WERI-Rb-1 (cell line): ENCODE results near the gene OR52N5.

Experiments
- DNase-seq: peaks from one replicate; pipeline ENCODE4 v3.0.0-alpha.2; 2020
- H3K27ac ChIP-seq: fragments of 250-450 bp; sonication (Bioruptor Pico); 2 replicates; pipeline ENCODE4 v1.5.1; 2020; ENCODE audit warnings: mild to moderate bottlenecking, moderate library complexity
- H3K27me3 ChIP-seq: fragments of 250-450 bp; sonication (Bioruptor Pico); 2 replicates; pipeline ENCODE4 v1.5.1; 2021; ENCODE audit warnings: mild to moderate bottlenecking, low read depth, moderate library complexity; ENCODE audit not compliant: insufficient read depth, severe bottlenecking
- H3K36me3 ChIP-seq: fragments of 250-450 bp; sonication (Bioruptor Pico); 2 replicates; pipeline ENCODE4 v1.5.1; 2020; ENCODE audit warnings: mild to moderate bottlenecking, moderate library complexity
- H3K4me3 ChIP-seq: 2 replicates; pipeline ENCODE4 v1.5.1; 2011; ENCODE audit warnings: low read depth, mild to moderate bottlenecking, control low read depth, low read length
- H3K9me3 ChIP-seq: fragments of 250-450 bp; sonication (Bioruptor Pico); 2 replicates; pipeline ENCODE4 v1.5.1; 2021; ENCODE audit warnings: mild to moderate bottlenecking, moderate library complexity; ENCODE audit not compliant: severe bottlenecking
- CTCF ChIP-seq: IDR thresholded peaks from 2 replicates; pipeline ENCODE4 v1.5.1; 2011; ENCODE audit warnings: low read depth, mild to moderate bottlenecking, control low read depth, inconsistent platforms, low read length

The OR52N5 gene

GRCh38 chr11:5783255-5783654, at the start of gene OR52N5:
Gene OR52N5, minus strand, starts transcription at chr11:5783355. Its CDS starts 4,721 bp downstream, at chr11:5778634.
- no peaks in the 10 kb centered on the region for H3K9me3 ChIP-seq
- no peak for TF ChIP-seq CTCF
- no peaks in the 10 kb centered on the region for H3K36me3 ChIP-seq
- peaks cover 19% of the 10 kb centered on the region for H3K27me3 ChIP-seq
- H3K4me3 ChIP-seq: no peak within 1 kb of the TSS
- no peak for DNase-seq
- H3K27ac ChIP-seq: no peak within 1 kb of the TSS

GRCh38 chr11:5831196-5831829, 48.2 kb upstream of the OR52N5 start:
- no peaks in the 10 kb centered on the region for H3K36me3 ChIP-seq
- H3K27ac ChIP-seq: no peak overlapping the region
- no peak overlapping the region for H3K4me3 ChIP-seq
- H3K27me3 ChIP-seq: peaks cover 31% of the 10 kb centered on the region
- no peaks in the 10 kb centered on the region for H3K9me3 ChIP-seq
- TF ChIP-seq CTCF: no peak
- no peak for DNase-seq

GRCh38 chr11:5818245-5818886, 35.2 kb upstream of the OR52N5 start:
- DNase-seq: no peak
- Histone ChIP-seq H3K9me3 (no peaks in the 10 kb centered on the region), H3K36me3 (no peaks in the 10 kb centered on the region), H3K4me3 (no peak overlapping the region), H3K27me3 (peaks cover 51% of the 10 kb centered on the region), H3K27ac (no peak overlapping the region)
- no peak for TF ChIP-seq CTCF

GRCh38 chr11:5815534-5815933, 32.4 kb upstream of the OR52N5 start:
- no peaks in the 10 kb centered on the region for H3K9me3 ChIP-seq
- peaks cover 67% of the 10 kb centered on the region for H3K27me3 ChIP-seq
- no peak overlapping the region for H3K4me3 ChIP-seq
- no peak overlapping the region for H3K27ac ChIP-seq
- no peak for TF ChIP-seq CTCF
- no peak for DNase-seq
- no peaks in the 10 kb centered on the region for H3K36me3 ChIP-seq

- H3K36me3 ChIP-seq: no peaks in the 10 kb centered on the region
- TF ChIP-seq CTCF: no peak
- DNase-seq: no peak
- no peaks in the 10 kb centered on the region for H3K9me3 ChIP-seq
- no peak overlapping the region for H3K4me3 ChIP-seq
- H3K27ac ChIP-seq: no peak overlapping the region
- H3K27me3 ChIP-seq: peaks cover 73% of the 10 kb centered on the region
These were observed 27.0 kb upstream of the OR52N5 start for GRCh38 chr11:5809905-5810795.
